Amygdala (tissue), 56 donors: ENCODE measurements around the gene MRPL55.
"Not testable (repeated sequence)": the region's sequence is repeated elsewhere in the genome, so short reads cannot be mapped to it uniquely, and the experiment has no call there.

ENCODE experiments used
- DNase-seq, 56 donors: peaks; one replicate each; lab custom pipeline; 2025; lab: John Stamatoyannopoulos, UW

Gene MRPL55

GRCh38 chr1:228125185-228125584 is 16.1 kb upstream of the MRPL55 start:
- no peak for DNase-seq

- DNase-seq: no peak
Observed at GRCh38 chr1:228123505-228123904, 14.4 kb upstream of the MRPL55 start.

DNA sequence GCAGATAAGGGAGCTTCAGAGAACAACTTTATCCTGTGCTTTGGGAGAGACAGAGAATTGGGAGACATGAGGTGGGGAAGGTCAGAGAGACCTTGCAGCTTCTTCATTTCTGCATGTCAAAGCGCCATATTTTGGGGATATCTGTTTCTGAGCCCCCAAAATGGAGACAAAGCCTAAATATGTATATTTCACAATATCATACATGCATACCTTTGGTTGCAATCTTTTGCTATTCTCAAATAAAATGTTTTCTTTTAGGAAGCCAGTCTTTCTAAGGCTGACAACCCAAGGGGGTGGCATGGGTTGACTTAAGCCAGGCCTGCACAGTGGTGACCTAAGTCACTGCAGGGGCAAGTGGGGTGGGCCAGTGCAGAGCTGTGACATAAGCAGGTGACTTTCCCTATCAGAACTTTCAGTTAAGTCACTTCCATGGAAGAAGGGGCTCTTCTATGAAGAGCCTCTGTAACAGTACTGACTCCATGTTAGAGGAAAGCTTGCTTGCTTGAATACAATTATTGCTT is 13.9 kb upstream of the MRPL55 start:
- DNase-seq: no peak

GRCh38 chr1:228120857-228121489 is 11.9 kb upstream of the MRPL55 start:
- DNase-seq: no peak

DNA sequence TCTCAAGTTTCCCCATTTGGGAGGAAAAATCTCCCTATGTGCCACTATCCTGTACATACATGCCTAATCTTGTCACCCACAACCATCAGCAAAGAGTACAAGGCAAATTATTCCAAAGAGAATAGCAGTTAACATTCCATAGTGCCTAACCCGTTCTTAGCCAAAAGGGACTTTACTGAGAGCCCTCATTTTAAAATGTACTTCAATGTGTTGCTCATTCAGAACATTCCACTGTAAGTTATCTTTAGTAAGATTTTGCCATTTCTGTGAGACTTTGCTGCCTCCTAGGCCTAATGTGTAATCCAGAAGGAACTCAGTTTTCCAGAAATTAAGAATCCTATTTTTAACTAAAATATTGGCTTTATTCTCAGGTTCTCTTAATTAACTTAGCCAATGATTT is 11.3 kb upstream of the MRPL55 start:
- DNase-seq: no peak

DNA sequence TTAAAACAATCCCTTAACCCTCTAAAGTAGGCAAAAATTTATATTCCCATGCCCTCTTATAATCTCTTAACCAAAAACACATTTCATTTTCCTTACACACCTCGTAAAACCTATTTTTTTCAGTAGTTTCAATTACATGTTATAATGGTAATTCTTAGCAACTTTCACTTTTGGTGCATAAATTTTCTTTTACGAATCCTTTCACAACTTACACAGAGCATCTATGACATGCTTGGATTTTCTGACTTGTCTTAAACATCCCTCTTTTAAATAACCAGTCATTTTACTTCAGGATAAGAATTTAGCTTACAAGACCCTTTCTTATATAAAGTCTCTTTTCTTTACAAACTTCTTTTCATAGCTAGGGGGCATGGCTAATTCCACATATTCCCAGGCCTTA is 8.9 kb upstream of the MRPL55 start:
- no peak for DNase-seq

GRCh38 chr1:228117335-228117734 is 8.2 kb upstream of the MRPL55 start:
- DNase-seq: no peak

DNA sequence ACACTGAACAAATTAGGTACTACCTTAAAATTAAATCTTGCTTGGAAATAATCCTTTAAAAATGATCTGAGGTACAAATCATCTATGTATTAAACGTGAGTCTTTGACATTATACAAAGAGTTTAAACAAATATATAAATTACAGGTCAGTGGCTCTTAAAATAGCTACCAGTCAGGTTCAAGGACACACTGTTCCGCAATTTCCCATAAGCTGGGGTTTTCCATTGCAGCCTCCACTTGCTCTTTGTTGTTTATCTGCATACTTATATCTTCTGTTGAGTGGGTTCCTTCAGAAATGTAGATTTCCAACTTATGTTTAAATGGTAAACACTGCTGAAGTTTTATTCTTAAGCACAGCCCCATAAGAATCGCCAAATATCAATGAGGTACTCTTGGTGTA is 5.7 kb upstream of the MRPL55 start:
- DNase-seq: no peak

DNA sequence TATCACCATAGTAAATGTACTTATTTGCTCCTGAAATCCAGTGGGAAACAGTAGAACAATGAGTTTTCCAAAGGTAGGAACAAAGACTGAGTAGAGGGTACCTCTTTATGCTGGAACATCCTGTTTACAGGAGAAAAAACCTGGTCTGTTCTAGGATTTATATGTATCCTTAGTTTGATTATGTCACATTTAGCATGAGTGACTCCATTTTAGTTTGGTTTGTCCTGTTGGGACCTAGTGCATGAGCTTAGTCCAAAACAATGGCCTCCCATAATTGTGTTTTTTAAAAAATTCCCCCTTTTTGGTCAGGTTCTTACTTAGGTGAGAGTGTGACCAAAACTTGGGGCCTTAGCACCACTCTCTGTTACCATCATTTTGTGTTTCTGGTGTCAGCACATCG is 3.5 kb upstream of the MRPL55 start:
- DNase-seq: no peak

GRCh38 chr1:228112167-228112566 is 3.1 kb upstream of the MRPL55 start:
- no peak for DNase-seq

- not testable (repeated sequence) for DNase-seq
Observed at GRCh38 chr1:228111315-228111714, 2.2 kb upstream of the MRPL55 start.

DNA sequence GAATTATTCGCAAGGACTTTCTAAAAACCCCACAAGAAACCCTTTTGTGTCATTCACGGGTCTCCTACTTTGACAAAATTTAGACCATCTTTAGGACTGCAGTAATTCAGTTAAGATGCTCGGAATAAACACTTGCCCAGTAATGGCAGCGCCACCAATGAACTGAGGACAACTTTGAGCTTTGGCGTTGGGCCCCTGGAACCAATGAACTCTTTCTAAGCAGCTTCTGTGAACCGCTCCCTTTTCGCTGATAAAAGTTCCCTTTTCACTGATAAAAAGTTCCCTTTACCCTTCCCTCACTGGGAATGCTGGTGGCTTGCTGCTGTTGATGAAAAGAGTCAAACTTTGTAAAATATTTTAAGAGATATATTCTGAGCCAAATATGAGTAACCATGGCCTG is 1.5 kb upstream of the MRPL55 start:
- no peak for DNase-seq

DNA sequence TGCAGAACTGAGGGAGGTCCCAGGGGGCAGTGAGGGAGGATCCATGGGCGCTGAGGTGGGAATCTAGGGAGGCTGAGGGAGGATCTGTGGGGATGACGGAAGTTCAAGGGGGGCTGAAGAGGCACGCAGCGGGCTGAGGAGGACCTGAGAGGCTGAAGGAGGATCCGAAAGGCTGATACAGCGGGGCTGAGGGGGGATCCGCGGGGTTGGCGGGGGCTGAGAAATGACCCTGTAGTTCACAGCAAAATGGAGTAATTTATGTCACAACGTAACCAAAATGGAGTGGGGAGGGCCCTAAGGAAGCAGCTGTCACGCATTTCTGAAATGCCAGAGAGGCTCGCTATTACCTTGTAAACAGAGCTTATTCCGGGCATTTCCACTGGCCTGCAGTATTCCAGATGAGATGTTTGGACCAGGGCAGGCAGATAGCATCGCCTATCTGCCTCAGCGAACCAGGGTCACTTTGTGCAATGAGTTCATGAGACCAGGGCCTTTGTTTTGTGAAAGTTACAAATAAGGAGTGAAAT is 926 bp upstream of the MRPL55 start:
- peak in 1 of 56 donors; percentile 44 for DNase-seq

- no peak for DNase-seq
Observed at GRCh38 chr1:228108742-228109072, 392 bp downstream of the MRPL55 start.

DNA sequence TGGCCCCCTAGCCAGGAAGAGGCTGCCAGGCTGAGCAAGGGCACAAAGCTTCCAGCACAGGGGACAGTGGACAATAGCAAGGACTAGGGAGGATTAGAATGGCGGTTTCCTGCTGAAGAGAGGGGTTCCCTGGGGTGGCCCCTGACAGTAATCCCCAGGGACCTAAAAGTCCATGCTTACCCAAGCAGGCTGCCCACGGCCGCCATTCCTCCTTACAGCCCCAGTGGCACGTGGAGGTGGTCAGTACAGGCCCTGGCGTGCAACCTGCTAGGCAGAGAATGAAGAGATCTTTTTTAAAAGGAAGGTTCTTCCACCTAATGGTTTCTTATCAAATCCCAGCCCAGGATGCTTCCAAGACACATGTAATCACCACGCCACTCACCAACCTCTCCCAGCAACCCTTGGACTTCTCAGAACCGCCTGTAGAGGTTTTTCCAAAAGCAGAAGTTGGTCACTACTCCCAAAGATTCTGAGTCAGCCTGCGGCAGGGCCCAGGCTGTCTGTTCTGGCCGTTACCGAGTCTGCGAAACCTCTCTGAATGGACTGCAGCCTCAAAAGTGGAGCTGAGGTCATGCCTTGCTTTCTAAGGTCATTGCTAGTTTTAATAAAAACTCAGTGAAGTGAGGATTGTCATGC is 926 bp downstream of the MRPL55 start:
- DNase-seq: no peak

- no peak for DNase-seq
Observed at GRCh38 chr1:228107636-228108035, 1.5 kb downstream of the MRPL55 start.

DNA sequence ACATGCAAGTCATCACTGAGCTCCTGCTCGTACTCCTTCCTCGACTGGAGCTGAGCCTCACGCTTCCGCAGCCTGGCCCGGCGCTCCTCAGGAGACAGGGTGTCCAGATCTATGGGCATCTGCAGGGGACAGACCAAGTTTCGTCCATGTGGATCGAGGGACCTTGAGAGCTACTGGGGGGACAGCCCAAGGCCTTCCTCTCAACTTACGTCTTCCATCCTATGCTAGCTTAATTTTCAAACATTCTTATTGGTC is 2.4 kb downstream of the MRPL55 start:
- DNase-seq: no peak

DNA sequence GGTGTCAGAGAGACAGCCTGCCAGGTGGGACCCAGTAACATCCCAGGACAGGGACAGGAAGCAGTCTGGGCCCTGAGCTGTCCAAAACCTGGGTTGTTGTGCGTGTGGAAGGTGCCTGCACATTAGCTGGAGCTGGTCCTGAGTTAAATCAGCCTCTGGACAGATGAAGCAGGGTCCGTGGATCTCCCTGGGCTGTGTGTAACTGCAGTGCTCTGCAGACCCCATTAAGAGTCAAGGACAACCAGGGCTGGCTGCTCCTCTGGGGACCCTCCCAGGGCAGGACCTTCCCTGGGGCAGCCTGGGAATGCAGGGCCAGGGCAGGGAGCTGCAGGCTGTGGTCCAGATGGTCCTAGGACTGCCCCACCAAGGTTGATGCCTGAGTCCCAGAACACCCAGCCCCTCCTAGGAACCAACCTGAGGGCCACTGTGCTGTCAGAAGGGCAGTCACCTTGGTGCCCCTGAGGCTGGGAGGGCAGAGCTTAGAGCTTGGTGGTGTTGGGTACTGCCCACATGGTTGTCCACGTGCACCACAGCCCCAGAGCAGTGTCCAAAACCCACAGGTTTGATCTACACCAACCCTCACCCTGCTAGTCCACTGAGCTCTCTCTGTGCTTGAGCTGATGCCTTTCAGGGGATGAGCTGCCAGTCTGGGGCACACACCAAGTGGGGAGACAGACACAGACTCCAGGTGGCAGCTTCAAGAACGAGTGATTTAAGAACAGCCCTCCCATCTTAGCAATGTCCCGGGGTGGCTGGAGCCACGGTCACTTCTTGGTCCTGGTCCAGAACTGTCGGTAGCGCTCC is 2.9 kb downstream of the MRPL55 start:
- DNase-seq: no peak

DNA sequence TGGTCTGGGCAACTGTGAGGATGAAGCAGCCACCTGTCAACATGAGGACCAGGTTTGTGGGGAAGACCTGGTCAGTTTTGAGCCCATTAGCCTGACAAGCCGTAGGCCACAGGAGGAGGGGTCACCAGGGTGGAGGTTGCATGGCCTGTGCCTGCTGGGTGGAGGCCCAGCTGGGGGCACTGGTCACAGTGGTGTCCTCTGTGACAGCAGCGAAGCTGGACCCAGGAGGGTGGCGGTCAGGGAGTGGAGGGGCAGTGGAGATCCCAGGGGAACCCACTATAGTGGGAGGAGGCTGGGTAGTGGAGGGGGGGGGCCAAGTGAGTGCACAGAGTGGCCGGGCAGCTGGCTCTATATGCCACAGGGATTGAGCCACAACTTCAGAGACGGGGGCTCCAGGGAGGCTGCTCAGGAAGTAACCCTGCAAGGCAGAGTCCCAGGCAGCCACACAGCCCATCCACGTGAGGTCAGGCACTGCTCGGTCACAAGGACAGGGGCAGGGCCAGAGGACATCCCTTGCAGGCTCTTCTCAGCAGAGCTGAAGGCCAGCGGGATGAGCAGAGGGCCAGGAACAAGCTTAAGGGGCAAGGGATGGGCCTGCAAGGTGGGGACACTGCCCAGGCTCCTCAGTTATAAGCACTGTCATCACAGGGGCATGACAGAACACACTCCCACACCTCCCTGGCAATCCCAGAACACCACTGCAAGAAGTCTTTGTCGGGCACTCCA is 3.7 kb downstream of the MRPL55 start:
- no peak for DNase-seq

- no peak for DNase-seq
Observed at GRCh38 chr1:228104526-228105269, 4.4 kb downstream of the MRPL55 start.
